GM23248 (cell line): ENCODE measurements around the gene NUP133. TPM values are rescaled to one million over a fixed set of nuclear protein-coding genes. Genes with fewer than 3 reads are reported as not detected.
"Not testable (repeated sequence)": the region's sequence is repeated elsewhere in the genome, so short reads cannot be mapped to it uniquely, and the experiment has no call there.

Experiments
- DNase-seq: peaks from one replicate; pipeline ENCODE4 v3.0.0-alpha.2; 2015
- H2AFZ ChIP-seq: fragments of 200-600 bp; sonication (generic); 2 replicates; pipeline ENCODE4 v1.6.1; 2016; ENCODE audit warnings: antibody characterized with exemption
- H3F3A ChIP-seq: fragments of 200-600 bp; sonication (generic); 2 replicates; pipeline ENCODE4 v1.6.1; 2016; ENCODE audit warnings: mild to moderate bottlenecking, antibody characterized with exemption, mixed run types; ENCODE audit not compliant: insufficient read depth
- H3K27ac ChIP-seq: fragments of 200-600 bp; sonication (generic); 2 replicates; pipeline ENCODE4 v1.5.1; 2016; ENCODE audit warnings: mild to moderate bottlenecking
- H3K27me3 ChIP-seq: fragments of 200-600 bp; sonication (generic); replicated peaks from 2 replicates; pipeline ENCODE4 v1.6.1; 2016; ENCODE audit warnings: mild to moderate bottlenecking; ENCODE audit not compliant: insufficient read depth
- H3K36me3 ChIP-seq: fragments of 200-600 bp; sonication (generic); 2 replicates; pipeline ENCODE4 v1.6.1; 2016; ENCODE audit warnings: low read depth, mild to moderate bottlenecking
- H3K4me1 ChIP-seq: fragments of 200-600 bp; sonication (generic); 2 replicates; pipeline ENCODE4 v1.6.1; 2016; ENCODE audit warnings: mild to moderate bottlenecking; ENCODE audit not compliant: insufficient read depth
- H3K4me2 ChIP-seq: fragments of 200-600 bp; sonication (generic); one replicate; pipeline ENCODE4 v1.6.1; 2016; ENCODE audit warnings: mild to moderate bottlenecking; ENCODE audit not compliant: unreplicated experiment
- H3K4me3 ChIP-seq: fragments of 200-600 bp; sonication (generic); 2 replicates; pipeline ENCODE4 v1.5.1; 2016; ENCODE audit warnings: mild to moderate bottlenecking
- H3K79me2 ChIP-seq: fragments of 200-600 bp; sonication (generic); 2 replicates; pipeline ENCODE4 v1.6.1; 2016; ENCODE audit warnings: mild to moderate bottlenecking; ENCODE audit not compliant: insufficient read depth
- H3K9ac ChIP-seq: fragments of 200-600 bp; sonication (generic); 2 replicates; pipeline ENCODE4 v1.6.1; 2016; ENCODE audit warnings: mild to moderate bottlenecking
- H3K9me2 ChIP-seq: fragments of 200-600 bp; sonication (generic); 2 replicates; pipeline ENCODE4 v1.6.1; 2016; ENCODE audit warnings: mixed run types, mild to moderate bottlenecking, moderate library complexity; ENCODE audit not compliant: insufficient read depth
- H3K9me3 ChIP-seq: fragments of 200-600 bp; sonication (generic); one replicate; pipeline ENCODE4 v1.6.1; 2017; ENCODE audit warnings: low read depth
- H4K20me1 ChIP-seq: fragments of 200-600 bp; sonication (generic); 2 replicates; pipeline ENCODE4 v1.6.0; 2016; ENCODE audit not compliant: insufficient read depth
- EZH2 ChIP-seq: fragments of 200-600 bp; sonication (generic); IDR thresholded peaks from 2 replicates; pipeline ENCODE4 v1.6.1; 2018; ENCODE audit warnings: antibody characterized with exemption, mild to moderate bottlenecking; ENCODE audit not compliant: insufficient read depth, poor library complexity, severe bottlenecking
- EZH2phosphoT487 ChIP-seq: fragments of 200-600 bp; sonication (generic); IDR thresholded peaks from 2 replicates; pipeline ENCODE4 v1.6.1; 2018; ENCODE audit warnings: antibody characterized with exemption, moderate library complexity, mild to moderate bottlenecking, low read depth; ENCODE audit not compliant: insufficient read depth
- WGBS, 2 experiments: methylation state at CpG; one replicate each; pipeline ENCODE4 v1.1.6; 2015 to 2017; ENCODE audit warnings: low lambda C conversion rate in 2 of 2, low coverage in 1 of 2; ENCODE audit errors: missing lambda C conversion rate in 2 of 2; 5-methylcytosine and 5-hydroxymethylcytosine counted together
- in situ Hi-C: fragments of 300-500 bp; cut with MboI; formaldehyde crosslinking; loops from 2 replicates; pipeline ENCODE4 v1.15.0; 2020
- polyA plus RNA-seq: library from polyadenylated mRNA; unstranded; fragments of >200 nt; fragmentation: Nextera tagmentation; extraction: Ambion mirVana; gene quantifications from 2 replicates; pipeline ENCODE4 v1.2.1, GENCODE V29; 2016
- total RNA-seq: library from RNA; depleted of rRNA; stranded (reverse); fragments of >200 nt; shearing (Covaris generic); gene quantifications from 2 replicates; pipeline ENCODE4 v1.2.3, GENCODE V29; 2014

The NUP133 gene
- total and polyA plus RNA-seq, 2 experiments from 2014 or later = 16.7 to 29.1 TPM

DNA sequence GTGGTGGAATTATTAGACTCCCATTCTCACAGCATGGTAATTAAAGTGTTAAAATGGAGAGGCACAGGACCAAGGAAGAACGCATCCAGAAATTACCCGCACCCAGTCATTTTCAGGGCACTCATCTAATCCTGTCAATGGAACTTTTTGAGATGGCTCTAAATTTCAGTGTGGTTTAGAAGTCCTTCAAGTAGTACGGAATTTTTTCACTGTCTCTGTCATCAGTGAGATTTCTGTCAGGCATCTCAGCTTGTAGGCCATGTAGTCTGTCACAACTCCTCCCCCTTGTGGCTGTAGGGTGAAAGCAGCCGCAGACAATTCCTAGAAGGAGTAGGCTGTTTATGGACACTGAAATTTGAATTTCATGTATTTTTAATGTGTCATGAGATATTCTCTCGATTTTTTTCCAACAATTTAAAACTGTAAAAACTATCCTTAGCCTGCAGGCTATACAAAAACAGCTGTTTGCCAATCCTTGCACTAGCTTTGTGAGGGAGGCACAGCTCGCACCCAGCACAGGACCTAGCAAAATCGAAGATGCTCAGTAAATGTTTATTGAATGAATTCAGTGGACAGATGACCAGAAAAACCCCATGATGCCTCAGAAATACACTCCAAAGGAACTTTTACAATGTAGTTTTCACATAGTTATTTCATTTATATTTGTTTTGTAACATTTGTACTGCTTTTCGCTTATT, 6.6 kb upstream of the NUP133 start:
- no peak overlapping the region for H3K4me3 ChIP-seq
- no peak overlapping the region for H3K9ac ChIP-seq
- H3K27ac ChIP-seq = no peak overlapping the region
- H3F3A ChIP-seq = peaks cover 6% of the 10 kb centered on the region; the same call in 1 of the 2 replicates
- no peaks in the 10 kb centered on the region for H3K27me3 ChIP-seq
- H2AFZ ChIP-seq = 0 out of 2 replicates have a peak overlapping the region, but pooled peaks have one; percentile 41
- peaks cover 8% of the 10 kb centered on the region; the same call in 1 of the 2 replicates for H3K36me3 ChIP-seq
- H3K79me2 ChIP-seq = no peaks in the 10 kb centered on the region
- peak; percentile 90 for DNase-seq
- H3K9me3 ChIP-seq = no peaks in the 10 kb centered on the region
- H4K20me1 ChIP-seq = no peaks in the 10 kb centered on the region
- no peak overlapping the region for H3K4me2 ChIP-seq
- no peaks in the 10 kb centered on the region; the same call in 1 of the 2 replicates for H3K4me1 ChIP-seq
- WGBS, 2 experiments = 37 to 39% methylated on average over 8 of the region's 8 CpGs
- no peak for TF ChIP-seq EZH2
- TF ChIP-seq EZH2phosphoT487 = no peak
- in situ Hi-C loops = no loop called here
- no peaks in the 10 kb centered on the region for H3K9me2 ChIP-seq

DNA sequence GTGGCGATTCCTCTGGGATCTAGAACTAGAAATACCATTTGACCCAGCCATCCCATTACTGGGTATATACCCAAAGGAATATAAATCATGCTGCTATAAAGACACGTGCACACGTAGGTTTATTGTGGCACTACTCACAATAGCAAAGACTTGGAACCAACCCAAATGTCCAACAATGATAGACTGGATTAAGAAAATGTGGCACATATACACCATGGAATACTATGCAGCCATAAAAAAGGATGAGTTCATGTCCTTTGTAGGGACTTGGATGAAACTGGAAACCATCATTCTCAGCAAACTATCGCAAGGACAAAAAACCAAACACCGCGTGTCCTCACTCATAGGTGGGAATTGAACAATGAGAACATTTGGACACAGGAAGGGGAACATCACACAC, 3.5 kb upstream of the NUP133 start:
- H3K4me2 ChIP-seq, H3F3A ChIP-seq, H3K9me2 ChIP-seq, H3K27ac ChIP-seq, H3K4me3 ChIP-seq, H3K9me3 ChIP-seq, H4K20me1 ChIP-seq, H3K27me3 ChIP-seq, H3K4me1 ChIP-seq, H2AFZ ChIP-seq, DNase-seq, H3K36me3 ChIP-seq, in situ Hi-C loops, H3K9ac ChIP-seq: not testable (repeated sequence)
- 79 to 82% methylated on average over 6 of the region's 6 CpGs for WGBS, 2 experiments
- H3K79me2 ChIP-seq = peaks cover 13% of the 10 kb centered on the region

DNA sequence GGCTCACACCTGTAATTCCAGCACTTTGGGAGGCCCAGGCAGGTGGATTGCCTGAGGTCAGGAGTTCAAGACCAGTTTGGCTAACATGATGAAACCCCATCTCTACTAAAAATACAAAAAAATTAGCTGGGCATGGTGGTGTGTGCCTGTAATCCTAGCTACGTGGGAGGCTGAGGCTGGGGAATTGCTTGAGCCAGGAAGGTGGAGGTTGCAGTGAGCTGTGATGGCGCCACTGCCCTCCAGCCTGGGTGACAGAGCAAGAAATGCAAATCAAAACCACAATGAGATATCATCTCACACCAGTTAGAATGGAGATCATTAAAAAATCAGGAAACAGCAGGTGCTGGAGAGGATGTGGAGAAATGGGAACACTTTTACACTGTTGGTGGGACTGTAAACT, 3.1 kb upstream of the NUP133 start:
- H4K20me1 ChIP-seq, H2AFZ ChIP-seq, H3K27me3 ChIP-seq, H3K4me2 ChIP-seq, H3F3A ChIP-seq, H3K9ac ChIP-seq, H3K9me3 ChIP-seq, in situ Hi-C loops, H3K36me3 ChIP-seq, H3K4me3 ChIP-seq, H3K9me2 ChIP-seq, H3K27ac ChIP-seq, DNase-seq: not testable (repeated sequence)
- peaks cover 18% of the 10 kb centered on the region for H3K79me2 ChIP-seq
- peaks cover 12% of the 10 kb centered on the region for H3K4me1 ChIP-seq
- 51 to 59% methylated on average over 2 of the region's 2 CpGs for WGBS, 2 experiments

DNA sequence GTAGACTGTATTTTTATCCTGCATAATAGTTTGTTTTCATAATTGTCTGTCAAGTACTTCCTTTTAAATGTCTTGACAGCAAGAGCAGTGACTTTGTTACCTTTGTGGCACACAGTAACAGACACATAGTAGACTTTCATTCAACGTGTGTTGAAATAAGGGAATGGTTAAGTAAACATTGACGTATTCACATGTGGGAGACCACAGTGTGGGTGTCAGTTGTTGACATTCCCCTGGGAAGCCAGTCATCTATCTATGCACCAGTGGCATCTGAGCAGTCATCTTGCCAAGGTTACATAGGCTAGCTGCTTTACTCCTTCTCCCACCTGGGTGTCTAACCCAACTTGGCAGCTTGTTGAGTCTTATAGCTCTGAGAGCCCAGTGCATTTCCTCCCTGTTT, 1.4 kb upstream of the NUP133 start:
- Histone ChIP-seq H3K4me2 (no peak overlapping the region), H3K36me3 (no peaks in the 10 kb centered on the region; the same call in 1 of the 2 replicates), H3K4me3 (no peak overlapping the region), H3K4me1 (peaks cover 12% of the 10 kb centered on the region), H4K20me1 (no peaks in the 10 kb centered on the region), H3F3A (no peaks in the 10 kb centered on the region), H3K27me3 (no peaks in the 10 kb centered on the region), H3K9me3 (no peaks in the 10 kb centered on the region), H2AFZ (no peak overlapping the region), H3K79me2 (peaks cover 32% of the 10 kb centered on the region), H3K27ac (no peak overlapping the region), H3K9ac (no peak overlapping the region), H3K9me2 (no peaks in the 10 kb centered on the region)
- peak; percentile 30 for DNase-seq
- 86 to 93% methylated on average over 2 of the region's 2 CpGs for WGBS, 2 experiments
- TF ChIP-seq EZH2 (no peak), EZH2phosphoT487 (no peak)
- in situ Hi-C loops = no loop called here

DNA sequence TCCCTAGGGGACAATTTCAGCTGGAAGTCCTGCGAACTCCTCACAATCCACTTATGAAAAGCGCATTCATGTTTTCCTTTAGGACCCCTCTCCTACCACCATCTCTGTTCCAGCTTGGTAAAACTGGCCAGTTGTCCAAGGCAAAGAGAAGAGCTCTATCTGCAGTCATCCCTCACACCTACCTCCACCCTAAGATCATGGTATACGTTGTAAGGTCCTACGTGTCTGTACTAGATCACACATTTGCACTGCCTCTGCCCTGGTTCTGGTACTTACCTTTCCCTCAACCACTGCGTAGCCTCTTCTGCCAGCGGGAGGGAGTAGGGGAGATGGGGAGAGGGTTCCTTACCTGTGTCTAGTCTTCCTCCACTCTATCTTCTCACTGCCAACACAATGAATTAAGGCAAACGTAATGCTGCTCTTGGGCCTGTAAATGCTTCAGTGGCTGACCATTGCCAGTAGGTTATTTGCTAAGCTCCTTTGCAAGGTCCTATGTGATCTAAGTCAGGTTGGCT, 739 bp upstream of the NUP133 start:
- no peaks in the 10 kb centered on the region; the same call in 1 of the 2 replicates for H3K36me3 ChIP-seq
- peak overlapping the region; percentile 81 for H3K4me3 ChIP-seq
- in situ Hi-C loops = no loop called here
- H3F3A ChIP-seq = no peaks in the 10 kb centered on the region
- no peaks in the 10 kb centered on the region for H3K9me2 ChIP-seq
- DNase-seq = no peak
- peak overlapping the region; percentile 87 for H2AFZ ChIP-seq
- H3K9me3 ChIP-seq = no peaks in the 10 kb centered on the region
- H3K4me1 ChIP-seq = peaks cover 12% of the 10 kb centered on the region
- H3K4me2 ChIP-seq = peak overlapping the region; percentile 87
- H3K79me2 ChIP-seq = peaks cover 38% of the 10 kb centered on the region
- TF ChIP-seq EZH2 (no peak), EZH2phosphoT487 (no peak)
- H4K20me1 ChIP-seq = no peaks in the 10 kb centered on the region
- peak overlapping the region; percentile 92 for H3K27ac ChIP-seq
- H3K27me3 ChIP-seq = no peaks in the 10 kb centered on the region
- H3K9ac ChIP-seq = peak overlapping the region; percentile 95
- 90 to 91% methylated on average over 7 of the region's 7 CpGs for WGBS, 2 experiments
